NCI-H1048 (cell line): ENCODE results near the gene CAP2.
"Not testable (repeated sequence)": the region's sequence is repeated elsewhere in the genome, so short reads cannot be mapped to it uniquely, and the experiment has no call there.

Experiments
- DNase-seq: peaks from one replicate; lab custom pipeline; 2025; lab: John Stamatoyannopoulos, UW

CAP2 gene

GRCh38 chr6:17397764-17398194 is 4.4 kb downstream of the CAP2 start:
- DNase-seq, result no peak

DNA sequence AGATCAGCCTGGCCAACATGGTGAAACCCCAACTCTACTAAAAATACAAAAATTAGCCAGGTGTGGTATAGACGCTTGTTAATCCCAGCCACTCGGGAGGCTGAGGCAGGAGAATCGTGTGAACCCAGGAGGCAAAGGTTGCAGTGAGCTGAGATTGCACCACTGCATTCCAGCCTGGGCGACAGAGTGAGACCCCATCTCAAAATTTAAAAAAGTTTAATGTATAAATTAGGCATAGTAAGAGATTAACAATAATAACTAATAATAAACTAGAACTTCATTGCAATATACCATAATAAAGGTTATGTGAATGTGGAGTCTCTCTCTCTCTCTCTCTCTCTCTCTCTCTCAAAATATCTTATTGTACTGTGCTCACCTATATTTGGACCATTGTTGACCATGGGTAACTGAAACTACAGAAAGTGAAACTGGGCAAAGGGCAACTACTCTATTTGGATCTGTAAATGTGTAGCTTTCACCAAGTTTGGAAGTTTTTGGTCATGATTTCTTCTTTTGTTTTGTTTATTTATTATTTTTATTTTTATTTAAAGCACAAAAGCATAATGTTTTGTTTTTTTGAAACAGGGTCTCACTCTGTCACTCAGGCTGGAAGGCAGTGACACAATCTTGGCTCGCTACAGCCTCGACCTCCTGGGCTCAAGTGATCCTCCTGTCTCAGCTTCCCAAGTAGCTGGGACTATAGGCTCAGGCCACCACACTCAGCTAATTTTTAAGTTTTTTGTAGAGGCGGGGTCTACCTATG is 12.0 kb downstream of the CAP2 start:
- DNase-seq, result not testable (repeated sequence)

DNA sequence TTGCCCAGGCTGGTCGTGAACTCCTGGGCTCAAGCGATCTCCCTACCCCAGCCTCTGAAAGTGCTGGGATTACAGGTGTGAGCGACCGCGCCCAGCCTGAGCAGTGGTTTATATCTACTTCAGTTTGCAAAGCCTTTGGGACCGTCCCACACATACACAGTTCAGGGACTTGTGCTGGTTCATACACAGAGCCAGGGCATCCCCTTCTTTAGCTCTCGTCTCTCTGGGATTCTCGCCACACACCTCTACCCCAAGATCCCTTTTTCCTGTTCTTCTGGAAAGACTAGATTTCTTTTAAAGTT is 12.5 kb downstream of the CAP2 start:
- DNase-seq, result no peak

DNA sequence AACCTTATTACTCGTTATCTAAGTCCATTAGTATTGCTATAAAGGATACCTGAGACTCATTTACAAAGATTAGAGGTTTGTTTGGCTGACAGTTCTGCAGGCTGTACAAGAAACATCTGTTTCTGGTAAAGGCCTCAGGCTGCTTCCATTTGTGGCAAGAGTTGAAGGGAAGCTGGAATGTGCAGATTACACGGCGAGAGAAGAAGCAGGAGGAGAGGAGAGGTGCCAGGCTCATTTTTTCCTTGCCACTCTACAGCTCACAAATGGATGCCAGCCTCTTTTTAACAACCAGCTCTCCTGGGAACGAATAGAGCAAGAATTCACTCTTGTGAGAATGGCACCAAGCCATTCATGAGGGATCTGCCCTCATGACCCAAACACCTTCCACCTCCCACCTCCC is 14.7 kb downstream of the CAP2 start:
- DNase-seq, result no peak

DNA sequence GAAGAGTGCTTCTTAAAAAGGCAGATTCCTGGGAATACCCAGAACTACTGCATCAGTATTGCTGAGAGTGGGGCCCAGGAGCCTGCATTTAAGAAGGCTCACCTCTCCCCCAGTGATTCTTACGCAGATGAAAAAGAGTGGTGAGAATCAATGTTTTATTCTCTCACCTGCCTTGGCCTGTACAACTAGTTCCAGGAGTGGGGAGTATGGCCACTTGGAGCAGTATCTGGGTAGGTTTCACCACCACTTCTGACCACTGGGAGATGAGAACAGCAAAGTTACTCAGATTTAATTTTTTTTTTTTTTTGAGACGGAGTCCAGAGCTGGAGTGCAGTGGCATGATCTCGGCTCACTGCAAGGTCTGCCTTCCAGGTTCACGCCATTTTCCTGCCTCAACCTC is 16.9 kb downstream of the CAP2 start:
- DNase-seq, result no peak

GRCh38 chr6:17413313-17413750 is 19.9 kb downstream of the CAP2 start:
- DNase-seq, result no peak

GRCh38 chr6:17414395-17414794 is 21.0 kb downstream of the CAP2 start:
- DNase-seq, result not testable (repeated sequence)

GRCh38 chr6:17415321-17415720 is 21.9 kb downstream of the CAP2 start:
- no peak for DNase-seq

- no peak for DNase-seq
Observed at GRCh38 chr6:17416806-17417205, 23.4 kb downstream of the CAP2 start.

DNA sequence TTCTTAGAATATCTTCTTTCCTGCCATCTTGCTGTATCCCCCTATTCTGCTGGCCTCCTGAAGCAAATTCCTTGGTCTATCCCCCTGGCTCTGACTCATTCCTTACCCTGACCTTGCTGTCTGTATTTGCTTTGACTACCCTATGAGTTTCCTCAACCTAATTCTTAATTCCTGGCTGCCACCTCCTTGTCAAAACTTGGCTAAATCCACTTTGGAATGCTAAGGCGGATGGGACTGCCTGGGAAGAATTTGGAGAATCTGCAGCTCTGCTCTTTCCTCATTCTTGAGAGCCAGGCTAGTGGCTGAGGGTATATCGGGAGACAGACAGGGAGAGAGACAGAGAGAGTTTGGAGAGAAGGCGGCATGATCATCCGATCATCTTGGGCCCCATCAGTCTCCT is 24.4 kb downstream of the CAP2 start:
- no peak for DNase-seq

DNA sequence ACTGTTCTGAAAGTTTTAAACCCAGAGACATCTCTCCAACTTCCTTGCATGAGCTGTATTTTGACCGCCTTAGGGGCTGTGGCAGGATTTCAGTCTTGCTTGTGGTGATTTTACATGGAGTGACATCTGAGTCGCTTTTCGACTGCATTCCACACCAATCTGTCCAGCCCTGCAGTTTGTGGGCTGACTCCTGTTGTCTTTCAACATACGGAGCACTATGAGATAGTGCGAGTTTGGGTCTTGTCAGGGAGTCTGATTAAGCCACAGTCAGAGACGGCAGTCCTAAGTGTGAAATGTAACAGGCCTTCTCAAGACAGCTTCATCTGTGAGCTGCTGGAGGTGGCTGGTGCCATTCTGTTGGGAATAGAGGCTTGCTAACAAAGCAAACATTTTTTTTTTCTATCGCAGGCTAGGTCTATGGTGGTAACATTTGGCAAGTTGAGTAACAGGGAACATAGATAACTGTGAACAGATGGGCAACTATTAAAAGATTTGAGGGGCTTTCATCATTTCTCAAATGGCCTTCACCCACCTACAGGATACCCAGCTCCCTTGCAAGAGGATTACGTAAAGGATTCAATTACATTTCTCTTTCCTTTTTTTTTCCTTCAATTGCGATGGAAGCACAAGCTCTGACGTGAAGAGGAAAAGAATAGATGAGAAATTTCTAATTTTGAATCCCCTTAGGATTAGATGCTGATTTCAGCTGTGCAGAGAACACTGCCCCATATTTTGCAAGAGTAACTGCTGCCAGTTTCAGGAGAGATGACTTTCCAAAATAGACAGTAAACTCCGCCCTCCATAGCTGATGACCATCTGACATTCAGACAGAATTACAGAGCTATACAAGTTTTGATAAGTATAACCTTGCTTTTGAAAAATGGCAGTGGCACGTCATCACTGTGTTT is 25.1 kb downstream of the CAP2 start:
- DNase-seq, result no peak

- DNase-seq, result no peak
Observed at GRCh38 chr6:17419189-17419575, 25.8 kb downstream of the CAP2 start.

DNA sequence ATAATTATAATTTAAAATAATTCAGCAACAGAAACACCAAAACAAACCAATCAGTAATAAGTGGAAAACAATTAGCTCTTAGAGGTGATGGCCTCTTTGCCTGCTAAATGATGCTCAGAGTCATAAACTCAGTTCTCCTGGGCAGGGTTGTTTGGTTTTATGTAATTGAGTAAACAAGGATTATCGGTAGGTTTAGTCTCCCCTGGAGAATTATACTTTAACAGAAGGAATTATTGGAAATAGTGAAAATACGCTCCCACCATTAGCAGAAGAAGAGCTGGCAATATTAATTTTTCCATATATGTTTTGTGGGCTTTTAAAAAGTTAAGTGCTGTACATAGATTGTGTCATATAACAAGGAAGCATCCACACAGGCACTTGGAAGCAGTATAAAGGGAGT is 27.0 kb downstream of the CAP2 start:
- no peak for DNase-seq

DNA sequence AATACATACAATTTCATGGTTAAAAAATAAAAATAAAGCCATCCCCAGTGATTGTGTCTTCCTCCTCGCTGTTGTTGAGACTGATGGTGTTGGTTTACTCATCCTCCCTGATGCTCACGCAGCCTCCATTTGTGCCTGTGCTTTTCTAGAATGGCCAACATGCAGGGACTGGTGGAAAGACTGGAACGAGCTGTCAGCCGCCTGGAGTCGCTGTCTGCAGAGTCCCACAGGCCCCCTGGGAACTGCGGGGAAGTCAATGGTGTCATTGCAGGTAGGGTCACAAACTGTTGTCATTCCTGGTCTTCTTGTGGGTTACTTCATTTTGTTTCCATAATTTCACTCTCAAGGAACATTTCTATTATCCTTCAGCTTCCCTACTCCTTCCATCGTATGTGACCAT is 28.0 kb downstream of the CAP2 start:
- no peak for DNase-seq

DNA sequence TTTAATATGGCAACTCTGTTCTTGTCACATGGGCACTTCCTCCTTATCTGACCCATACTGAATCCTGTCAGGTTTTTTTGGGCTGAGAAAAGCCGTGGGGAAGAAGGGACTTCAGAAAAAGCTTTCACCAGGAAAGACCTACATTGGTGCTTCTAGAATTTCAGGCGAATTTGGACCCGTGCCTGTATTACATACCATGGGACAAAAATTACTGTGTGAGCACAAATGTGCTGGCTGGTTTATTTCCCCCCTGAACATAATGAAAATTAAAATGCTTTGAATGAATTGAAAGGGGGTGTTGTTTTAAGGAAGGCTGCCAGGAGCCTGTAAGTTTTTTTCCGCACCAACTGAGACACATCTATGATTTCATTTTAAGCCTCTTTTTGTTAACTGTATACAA is 29.6 kb downstream of the CAP2 start:
- no peak for DNase-seq

GRCh38 chr6:17427062-17427461 is 33.7 kb downstream of the CAP2 start:
- no peak for DNase-seq

DNA sequence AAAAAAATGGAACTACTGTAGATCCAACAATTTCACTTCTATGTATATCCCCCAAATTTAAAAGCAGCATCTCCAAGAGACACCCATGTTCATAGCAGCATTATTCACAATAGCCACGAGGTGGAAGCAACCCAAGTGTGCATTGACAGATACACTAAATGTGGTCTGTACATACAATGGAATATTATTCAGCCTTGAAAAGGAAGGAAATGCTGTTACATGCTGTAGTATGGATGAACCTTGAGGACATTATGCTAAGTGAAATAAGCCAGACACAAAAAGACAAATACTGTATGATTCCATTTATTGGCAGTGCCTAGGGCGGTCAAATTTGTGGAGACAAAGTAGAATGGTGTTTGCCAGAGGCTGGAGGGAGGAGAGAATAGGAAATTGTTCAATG is 34.2 kb downstream of the CAP2 start:
- no peak for DNase-seq

GRCh38 chr6:17428595-17429120 is 35.3 kb downstream of the CAP2 start:
- DNase-seq, result not testable (repeated sequence)

DNA sequence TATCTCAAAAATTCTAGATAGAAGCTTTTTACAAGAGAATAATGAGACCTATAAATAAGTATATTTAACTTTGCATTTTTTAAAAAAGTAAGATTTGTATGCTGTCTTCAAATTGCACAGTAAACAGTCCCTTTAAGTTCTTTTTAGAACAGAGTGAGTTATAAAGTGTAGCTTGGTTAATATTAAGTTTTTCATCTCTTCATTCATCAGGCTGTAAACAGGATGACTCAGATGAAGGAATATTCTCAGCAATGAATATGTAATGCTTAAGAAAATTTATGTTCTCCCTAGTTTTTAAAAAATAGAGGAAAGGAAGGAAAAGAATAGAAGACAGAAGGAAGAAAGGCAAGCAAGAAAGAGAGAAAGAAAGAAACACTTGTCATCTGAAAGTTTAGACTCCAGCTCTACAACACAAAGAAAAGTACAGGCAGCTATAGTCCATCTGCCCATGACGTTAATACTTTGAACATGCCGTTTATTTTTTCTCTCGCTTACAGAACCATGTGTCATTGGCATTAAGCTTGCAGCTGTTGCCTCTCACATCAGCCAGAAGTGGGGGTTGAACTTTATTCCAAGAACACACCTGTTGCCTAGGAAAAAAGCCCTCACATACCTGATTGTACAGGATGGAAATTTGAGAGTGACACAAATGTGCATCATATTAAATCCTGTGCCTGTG is 36.1 kb downstream of the CAP2 start:
- no peak for DNase-seq

DNA sequence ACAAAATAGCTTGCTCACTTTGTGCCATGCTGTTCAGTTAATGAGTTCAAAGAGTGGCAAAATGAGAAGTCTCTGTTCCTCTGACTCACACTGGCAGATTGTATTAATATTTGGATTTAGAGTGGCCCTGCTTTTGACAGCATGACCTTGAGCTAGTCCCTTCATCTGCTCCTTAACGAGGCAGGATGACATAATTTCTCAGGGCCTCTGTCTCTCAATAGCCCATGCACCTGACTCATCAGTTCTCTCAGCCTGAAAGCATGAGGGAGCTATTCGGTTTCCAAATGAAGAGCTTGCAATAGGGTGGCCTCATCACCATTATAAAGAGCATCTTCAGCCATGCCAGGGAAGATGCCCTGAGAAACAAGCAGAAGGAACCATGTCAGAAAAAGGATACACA is 38.2 kb downstream of the CAP2 start:
- DNase-seq, result no peak

GRCh38 chr6:17432356-17432755 is 39.0 kb downstream of the CAP2 start:
- DNase-seq, result no peak

GRCh38 chr6:17439243-17439993 is 46.0 kb downstream of the CAP2 start:
- DNase-seq, result no peak
